Stimulated activated CD8-positive, alpha-beta memory T cell treated with anti-CD3 and anti-CD28 coated beads, Interleukin-4, amount 100 ng/mL, for 24 hours (primary cell): Measurements from ENCODE around the gene SPRY4.
"Not testable (repeated sequence)": the region's sequence is repeated elsewhere in the genome, so short reads cannot be mapped to it uniquely, and the experiment has no call there.

Experiments used
- DNase-seq: peaks from one replicate; pipeline ENCODE4 v3.0.0-alpha.2; 2020; ENCODE audit warnings: low read depth

SPRY4 gene

GRCh38 chr5:142292249-142292648 is 32.6 kb downstream of the SPRY4 start:
- DNase-seq, result no peak

- DNase-seq, result no peak
These were observed 34.1 kb downstream of the SPRY4 start for GRCh38 chr5:142290577-142291299.

GRCh38 chr5:142289708-142290576 is 34.9 kb downstream of the SPRY4 start:
- no peak for DNase-seq

- DNase-seq, result no peak
These were observed 36.9 kb downstream of the SPRY4 start for GRCh38 chr5:142287973-142288313.

GRCh38 chr5:142287096-142287972 is 37.5 kb downstream of the SPRY4 start:
- DNase-seq, result no peak

- no peak for DNase-seq
These were observed 38.7 kb downstream of the SPRY4 start for GRCh38 chr5:142286111-142286510.

GRCh38 chr5:142283304-142283703 is 41.5 kb downstream of the SPRY4 start:
- no peak for DNase-seq

GRCh38 chr5:142281966-142282365 is 42.9 kb downstream of the SPRY4 start:
- no peak for DNase-seq

- no peak for DNase-seq
These were observed 43.8 kb downstream of the SPRY4 start for GRCh38 chr5:142281008-142281367.

GRCh38 chr5:142280066-142281007 is 44.5 kb downstream of the SPRY4 start:
- DNase-seq, result no peak

GRCh38 chr5:142278627-142279026 is 46.2 kb downstream of the SPRY4 start:
- no peak for DNase-seq

GRCh38 chr5:142277796-142278195 is 47.0 kb downstream of the SPRY4 start:
- DNase-seq, result no peak

- no peak for DNase-seq
These were observed 48.3 kb downstream of the SPRY4 start for GRCh38 chr5:142276517-142276916.

- no peak for DNase-seq
These were observed 49.3 kb downstream of the SPRY4 start for GRCh38 chr5:142275496-142275895.

GRCh38 chr5:142272596-142272995 is 52.2 kb downstream of the SPRY4 start:
- DNase-seq, result not testable (repeated sequence)

GRCh38 chr5:142264084-142264483 is 60.7 kb downstream of the SPRY4 start:
- DNase-seq, result not testable (repeated sequence)

- DNase-seq, result no peak
These were observed 61.5 kb downstream of the SPRY4 start for GRCh38 chr5:142263346-142263745.

GRCh38 chr5:142262683-142263082 is 62.1 kb downstream of the SPRY4 start:
- DNase-seq, result no peak
